NCI-H146 treated with DMSO at 0.1 percent for 48 hours (cell line): ENCODE results near the gene HDAC7.

ENCODE experiments used
- DNase-seq: peaks from one replicate; lab custom pipeline; 2025; ENCODE audit not compliant: unreplicated experiment; lab: John Stamatoyannopoulos, UW

The HDAC7 gene

DNA sequence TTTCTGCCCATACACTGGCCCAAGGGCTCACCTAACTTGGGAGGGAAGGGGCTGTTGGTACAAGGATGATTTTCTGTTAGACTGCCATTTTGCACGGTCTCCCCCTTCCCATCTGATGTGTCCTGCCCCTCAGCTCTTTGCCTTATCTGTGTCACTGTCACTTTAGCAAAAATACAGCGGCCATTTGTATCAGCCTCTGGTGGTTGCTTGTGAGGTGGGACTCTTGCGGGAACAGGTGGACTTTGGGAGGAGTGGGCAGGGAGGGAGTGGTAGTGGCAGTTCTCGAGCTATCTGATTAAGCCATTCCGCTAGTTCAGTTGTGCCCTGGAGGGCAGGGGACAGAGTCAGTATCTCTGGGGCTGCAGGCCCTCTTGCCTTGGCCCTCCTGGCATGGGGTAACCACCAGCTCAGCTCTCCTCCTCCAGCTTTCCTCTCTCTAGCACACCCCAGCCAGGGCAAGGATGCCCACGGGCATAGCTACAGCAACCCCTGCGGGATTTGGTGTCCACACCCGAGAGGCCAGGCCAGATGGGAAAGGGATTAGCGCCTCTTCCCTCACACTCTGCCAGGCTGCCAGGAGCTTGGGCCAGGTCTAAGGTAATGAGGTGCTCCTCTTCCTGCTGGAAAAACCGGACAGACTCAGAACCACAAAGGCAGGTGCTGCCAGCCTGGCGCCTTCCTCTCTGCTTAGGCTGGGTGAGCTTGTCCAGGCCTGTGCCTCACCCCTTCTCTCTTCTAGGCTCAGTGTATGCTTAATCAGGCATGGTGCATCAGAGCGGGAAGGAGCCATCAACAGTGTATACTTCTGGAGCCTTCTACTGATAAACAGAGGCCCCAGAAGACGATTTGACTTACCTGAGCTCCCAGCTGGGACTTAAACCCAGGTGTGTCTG is 38.0 kb downstream of the HDAC7 start:
- no peak for DNase-seq

DNA sequence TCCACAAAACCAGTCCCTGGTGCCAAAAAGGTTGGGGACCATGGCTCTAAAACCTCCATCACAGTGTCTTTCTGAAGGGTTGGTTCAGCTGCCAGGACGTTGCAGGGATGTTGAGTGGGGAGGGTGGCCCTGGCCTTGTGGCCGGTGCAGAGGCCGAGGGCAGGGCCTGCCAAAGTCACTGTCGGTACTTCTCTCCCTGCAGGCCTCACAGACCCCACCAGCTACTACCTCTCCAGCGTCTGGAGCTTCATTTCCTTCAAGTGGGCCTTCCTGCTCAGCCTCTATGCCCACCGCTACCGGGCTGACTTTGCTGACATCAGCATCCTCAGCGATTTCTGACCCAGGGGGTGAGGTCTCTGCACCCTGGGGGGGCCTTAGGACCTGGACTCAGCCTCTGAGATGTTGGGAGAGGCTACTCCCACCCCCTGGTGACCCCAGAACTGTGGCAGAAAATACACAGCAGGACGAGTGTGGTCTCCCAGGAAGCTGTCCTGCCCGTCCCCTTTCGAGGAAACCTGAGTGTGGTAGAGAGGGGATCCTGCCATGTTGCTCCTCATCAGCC is 39.7 kb downstream of the HDAC7 start:
- no peak for DNase-seq

DNA sequence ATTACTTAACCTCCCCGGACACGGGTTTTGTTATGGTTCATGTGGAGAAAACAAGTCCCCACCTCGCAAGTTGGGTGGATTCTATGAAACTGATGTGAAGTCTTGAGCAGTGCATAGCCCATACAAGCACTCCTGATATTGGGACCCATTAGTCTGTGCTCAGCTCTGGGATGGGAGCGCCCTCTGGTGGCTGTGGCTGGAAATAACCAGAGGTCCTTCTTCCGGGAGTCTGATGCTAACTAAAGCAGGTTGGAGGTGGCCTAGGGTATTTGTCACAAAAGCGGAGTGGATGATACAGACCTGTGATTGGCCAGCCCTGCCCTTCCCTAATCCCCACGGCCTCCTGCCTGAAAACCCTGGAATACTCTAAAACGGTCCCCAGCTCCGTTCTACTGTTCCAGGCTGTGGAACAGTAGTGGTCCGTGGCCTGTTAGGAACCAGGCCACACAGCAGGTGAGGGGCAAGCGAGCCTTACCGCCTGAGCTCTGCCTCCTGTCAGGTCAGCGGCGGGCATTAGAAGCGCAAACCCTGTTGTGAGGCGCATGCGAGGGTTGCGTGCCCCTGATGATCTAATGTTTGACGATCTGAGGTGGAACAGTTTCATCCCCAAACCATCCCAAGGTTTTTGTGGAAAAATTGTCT is 40.3 kb downstream of the HDAC7 start:
- peak; percentile 65 for DNase-seq

DNA sequence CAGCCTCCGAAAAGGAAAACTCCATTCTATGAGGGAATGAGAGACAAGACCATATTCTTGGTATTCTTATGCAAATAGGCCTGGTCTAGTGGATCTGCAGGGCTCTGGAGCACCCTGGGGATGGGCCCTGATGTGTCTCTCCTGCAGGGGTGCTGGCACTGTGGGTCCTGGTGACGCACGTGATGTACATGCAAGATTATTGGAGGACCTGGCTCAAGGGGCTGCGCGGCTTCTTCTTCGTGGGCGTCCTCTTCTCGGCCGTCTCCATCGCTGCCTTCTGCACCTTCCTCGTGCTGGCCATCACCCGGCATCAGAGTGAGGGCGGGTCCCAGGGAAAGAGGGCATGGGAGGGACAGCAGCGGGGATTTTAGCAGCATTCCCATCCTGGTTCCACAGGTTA is 40.8 kb downstream of the HDAC7 start:
- no peak for DNase-seq

DNA sequence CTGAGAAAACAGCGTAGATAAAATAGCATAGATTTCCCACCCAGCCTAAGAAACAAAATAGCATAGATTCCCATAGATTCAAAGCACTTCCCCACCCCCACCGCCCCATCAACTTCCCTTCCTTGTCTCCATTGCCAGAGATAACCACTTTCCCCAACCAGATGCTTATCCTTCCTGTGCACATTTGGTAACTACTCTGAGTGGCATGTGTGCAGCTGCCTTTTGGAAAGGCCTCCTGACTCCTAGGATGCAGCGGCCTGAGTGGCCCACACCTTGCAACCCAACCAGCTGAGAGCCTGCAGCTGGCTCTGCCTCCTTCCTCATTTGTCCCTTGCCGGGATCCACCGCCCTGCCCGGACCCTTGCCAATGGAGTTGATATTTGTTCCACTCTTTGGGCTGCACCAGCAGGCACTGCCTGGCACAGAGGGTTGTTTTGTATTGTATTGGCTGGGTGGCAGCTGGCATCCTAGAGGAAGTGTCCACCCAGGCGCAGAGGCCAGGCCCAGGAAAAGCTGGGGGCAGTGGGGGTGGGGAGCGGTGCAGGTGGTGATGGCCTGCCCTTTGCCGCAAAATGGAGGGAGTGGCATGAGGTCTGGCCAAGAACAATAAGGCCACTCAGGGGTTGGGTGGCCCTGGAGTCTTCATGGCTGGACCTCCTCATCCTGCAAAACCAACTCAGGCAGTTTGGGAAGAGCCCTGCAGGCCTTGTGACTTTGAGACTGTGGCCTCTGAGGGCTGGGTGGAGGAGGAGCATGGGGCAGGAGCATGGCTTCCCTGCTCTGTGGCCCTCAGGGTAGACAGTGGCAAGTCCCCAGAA is 41.8 kb downstream of the HDAC7 start:
- no peak for DNase-seq

DNA sequence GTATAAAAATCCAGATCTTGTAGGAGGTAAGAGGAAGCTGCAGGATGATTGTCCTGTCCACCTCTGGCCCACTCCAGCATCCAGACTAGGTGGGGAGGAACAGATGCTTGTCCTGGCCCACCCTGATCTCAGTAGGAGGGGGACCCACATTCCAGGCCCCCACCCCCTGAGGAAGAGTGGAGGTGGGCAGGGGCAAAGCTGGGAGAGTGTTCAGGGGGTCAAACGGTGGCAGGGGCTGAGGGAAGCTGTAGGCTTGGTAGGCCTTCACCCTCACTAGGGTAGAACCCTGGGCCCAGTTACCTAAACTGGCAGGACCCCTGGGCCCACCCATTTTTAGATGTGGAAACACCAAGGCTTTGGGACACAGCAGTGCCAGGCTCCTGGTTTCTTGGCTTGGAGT is 42.6 kb downstream of the HDAC7 start:
- no peak for DNase-seq

DNA sequence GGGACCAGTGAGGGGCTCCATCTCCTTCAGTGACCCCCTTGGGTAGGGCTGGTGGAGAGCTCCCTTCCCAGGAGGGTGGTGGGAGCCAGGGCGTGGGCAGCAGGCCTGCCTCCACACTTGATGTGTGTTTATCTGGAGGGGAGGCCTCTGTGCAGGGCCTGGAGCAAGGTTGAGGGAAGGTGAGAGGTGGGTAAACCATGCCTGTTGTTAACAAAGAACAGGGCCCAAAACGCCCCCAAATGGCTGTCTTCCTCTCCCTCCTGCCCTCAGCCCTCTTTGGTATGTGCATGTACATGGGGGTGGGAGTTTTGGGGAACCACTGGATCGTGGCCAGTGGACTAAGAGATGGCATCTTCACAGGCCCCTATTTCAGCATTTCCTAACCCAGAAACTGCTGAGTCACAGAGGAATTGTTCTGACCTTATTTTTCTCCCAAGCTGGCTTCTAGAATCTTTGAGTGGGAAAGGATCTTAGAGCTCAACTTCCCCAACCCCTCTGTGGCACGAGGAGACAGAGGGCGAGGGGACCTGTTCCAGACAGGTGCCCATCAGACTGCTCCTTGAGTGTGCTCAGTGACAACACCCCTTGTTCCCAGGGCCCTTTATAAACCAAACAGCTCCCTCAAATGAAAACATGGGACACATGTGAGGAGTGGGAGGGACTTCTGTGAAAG is 43.1 kb downstream of the HDAC7 start:
- DNase-seq, result no peak

DNA sequence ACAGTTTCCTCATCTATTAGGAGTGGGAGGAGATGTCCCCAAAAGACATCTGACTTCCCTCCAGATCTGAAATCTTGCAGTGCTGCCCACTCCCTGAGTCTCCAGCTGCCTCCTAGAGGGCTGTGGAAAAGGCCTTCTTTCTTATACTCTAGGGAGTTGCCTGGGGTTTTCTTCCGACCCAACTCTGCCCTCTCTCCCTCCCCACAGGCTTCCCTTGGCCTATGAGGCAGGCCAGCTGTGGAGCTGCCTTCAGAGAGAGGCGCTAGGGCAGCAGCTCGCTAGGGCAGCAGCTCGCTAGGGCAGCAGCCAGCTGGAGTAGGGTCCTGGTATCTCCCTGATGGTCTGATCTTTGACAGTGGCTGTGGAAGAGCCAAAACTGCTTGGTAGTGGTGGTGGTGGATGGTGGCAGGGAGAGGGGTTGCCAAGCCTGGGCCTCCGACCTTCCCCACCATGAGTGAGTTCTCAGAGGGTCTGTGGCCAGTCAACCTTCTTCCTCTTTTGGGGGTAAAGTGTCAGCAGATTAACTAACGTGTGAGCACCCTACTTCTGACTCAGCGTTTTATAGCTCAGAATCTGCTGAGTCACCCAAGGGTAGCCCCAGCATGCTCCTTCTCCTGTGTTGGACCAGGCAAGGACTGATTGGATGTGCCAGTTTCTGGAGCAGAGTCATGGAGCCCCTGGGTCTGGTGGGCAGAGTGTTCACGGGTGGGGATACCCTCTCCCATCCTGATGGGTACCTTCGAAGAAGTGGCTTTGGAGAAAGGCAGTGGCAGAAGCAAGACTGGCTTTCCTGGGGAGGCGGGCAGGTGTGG is 44.4 kb downstream of the HDAC7 start:
- DNase-seq, result no peak

DNA sequence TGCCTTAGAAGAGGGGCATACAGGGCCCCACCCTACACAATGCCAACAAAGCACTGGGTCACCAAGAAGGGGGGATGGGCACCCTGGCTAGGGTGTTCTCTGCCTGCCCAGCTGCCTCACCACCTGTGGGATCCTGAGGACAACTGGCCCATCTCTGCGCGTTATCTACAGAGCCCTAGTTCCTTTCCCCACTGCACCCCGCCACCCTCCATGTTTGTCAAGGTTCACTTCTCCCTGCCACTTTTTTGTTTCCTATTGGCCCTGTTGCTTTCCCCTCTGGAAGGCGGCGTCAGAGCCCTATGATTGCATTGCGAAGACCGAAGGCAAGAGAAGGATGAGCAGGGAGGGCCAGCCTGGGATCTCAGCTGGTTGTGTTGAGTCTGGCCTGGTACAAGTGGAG is 45.0 kb downstream of the HDAC7 start:
- no peak for DNase-seq

DNA sequence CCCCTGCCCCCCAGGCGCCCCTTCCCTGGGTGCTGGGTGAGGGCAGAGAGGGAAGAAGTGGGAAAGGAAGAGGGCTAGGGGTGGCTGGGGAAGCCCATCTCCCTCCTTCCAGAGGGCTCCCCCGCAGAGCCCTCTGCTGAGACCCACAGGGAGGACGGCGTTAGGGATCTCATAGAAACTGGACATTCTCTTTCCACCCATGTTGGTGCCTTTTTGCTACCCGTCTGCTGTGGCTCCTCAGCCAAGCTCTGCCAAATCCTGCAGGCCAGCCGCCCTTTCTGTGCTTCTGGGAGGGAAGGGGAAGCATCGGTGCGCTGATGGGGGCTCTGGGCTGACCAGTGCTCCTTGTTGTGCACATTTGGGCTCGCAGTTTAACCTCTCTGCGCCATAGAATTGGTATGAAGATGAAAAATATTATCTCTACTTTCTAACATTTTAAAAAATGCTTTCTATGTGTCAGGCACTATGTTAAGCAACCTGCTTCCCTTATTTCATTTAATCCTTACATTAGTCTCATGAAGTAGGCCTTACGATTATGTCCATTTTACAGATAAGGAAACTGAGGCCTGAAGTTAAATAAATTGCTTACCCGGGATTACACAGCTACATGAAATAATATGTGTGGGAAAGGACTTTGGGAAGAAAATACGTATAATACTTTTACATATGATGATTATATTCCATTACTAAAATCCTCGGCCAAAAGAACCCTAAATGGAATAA is 45.7 kb downstream of the HDAC7 start:
- DNase-seq, result no peak

DNA sequence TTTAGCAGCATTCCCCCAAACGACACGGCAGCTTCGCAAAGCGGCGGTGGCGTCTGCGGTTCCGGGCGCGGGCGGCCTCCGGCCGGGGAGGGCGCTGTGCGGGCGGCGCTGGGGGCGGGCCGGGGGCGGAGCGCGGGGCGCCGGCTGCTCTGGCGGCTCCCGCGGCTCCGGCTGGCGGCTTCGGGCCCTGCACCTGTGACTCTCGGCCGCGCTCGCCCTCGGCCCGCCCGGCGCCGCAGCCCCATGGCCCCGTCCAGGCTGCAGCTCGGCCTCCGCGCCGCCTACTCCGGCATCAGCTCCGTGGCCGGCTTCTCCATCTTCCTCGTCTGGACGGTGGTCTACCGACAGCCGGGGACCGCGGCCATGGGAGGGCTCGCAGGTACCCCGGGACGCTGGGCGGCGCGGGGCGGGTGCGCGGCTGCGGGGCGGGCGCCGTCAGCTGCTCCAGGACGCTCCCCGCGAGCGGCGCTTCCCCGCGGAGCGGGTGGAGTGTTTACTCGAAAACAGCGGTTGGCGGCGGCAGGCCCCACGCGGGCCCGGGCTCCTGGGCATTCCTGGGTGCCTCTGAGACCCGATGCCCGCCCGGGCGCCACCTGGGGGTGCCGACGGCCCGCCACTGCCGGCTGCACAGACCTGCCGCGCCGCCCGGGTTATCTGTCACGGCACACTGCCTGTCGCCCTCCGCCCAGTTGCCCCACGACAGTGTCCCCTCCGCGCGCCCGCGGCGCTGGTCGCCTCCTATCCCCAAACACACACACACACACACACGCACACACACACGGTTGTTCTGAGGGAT is 46.4 kb downstream of the HDAC7 start, which contains the start of gene SLC48A1:
SLC48A1 (plus strand) TSS at position 177 of the 796 bp plus-strand sequence; CDS start at position 244, 67 bp downstream.
- peak; percentile 65 for DNase-seq

DNA sequence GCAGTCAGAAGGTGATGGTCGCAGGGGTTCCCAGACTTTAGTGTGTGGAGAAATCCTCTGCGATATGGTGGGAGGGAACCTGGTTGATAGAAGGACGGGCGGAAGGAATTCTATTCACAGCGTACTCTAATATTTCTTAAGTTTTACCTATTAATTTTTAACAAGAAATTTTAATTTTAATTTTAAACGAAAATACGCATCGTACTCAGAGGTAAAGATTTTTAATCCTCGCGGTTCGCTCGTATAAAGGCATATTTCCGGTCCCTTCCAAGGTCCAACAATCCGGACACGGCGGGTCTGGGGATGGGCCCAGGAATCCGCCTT is 47.0 kb downstream of the HDAC7 start:
- no peak for DNase-seq

DNA sequence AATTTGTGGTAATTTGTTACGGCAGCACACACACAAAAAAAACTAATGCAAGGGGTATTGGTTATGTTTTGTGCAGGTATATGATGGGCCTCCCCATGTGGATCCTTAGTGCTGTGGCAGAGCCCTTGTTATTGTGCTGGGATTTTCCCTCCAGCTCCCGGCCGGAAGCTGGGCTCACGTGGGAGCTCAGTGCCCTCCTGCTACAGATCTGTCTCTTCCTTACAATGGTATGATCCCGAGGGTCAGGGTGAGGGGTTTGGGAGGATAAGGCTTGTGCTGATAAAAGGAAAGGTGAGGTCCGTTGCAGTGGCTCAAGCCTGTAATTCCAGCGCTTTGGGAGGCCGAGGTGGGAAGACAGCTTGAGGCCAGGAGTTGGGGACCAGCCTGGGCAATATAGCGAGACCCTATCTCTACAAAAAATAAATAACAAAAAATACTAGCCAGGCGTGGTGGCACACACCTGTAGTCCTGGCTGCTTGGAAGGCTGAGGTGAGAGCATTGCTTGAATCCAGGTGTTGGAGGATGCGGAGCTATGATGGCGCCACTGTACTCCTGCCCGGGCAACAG is 47.5 kb downstream of the HDAC7 start:
- no peak for DNase-seq

DNA sequence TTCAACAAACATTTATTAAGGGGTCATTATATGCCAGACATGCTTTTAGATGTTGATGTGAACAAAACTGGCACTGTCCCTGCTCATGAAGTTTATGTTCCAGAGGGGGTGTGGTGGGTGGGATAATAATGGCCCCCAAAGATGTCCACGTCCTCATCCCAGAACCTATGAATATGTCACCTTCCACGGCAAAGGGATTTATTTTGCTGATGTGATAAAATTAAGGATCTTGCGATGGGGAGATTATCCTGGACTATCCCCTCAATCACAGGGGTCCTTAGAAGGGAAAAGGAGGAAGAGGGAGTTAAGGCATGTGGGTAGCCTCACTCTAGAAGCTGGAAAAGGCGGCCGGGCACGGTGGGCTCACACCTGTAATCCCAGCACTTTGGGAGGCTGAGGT is 48.4 kb downstream of the HDAC7 start:
- no peak for DNase-seq

DNA sequence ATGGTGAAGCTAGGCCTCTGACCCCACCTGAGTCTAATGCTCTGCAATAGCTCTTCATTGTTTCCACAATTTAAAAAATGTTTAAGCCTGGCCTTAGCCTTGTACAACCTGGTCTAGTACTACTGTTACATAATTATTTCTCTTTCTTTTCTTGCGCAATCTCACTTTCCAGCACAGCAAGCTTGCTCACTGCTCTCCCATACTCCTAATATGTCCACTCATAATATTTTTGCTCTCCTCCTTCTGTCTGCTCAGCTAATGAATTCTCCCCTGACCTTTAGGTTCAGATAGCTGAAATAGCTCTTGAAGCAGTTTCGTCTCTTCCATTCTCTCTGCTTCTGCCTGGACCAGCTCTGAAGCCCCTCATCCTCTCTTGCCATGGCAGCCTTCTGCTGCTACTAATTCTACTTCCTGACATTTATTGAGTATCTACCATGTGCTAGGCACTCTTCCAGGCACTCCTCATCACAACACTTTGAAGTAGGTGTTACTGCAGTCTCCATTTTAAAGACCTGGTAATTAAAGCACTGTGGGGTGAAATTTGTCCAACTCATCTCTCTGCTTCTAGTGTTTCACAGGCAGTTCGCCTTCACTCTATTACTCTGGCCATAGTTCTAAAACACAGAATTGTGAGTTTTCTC is 49.5 kb downstream of the HDAC7 start:
- no peak for DNase-seq

DNA sequence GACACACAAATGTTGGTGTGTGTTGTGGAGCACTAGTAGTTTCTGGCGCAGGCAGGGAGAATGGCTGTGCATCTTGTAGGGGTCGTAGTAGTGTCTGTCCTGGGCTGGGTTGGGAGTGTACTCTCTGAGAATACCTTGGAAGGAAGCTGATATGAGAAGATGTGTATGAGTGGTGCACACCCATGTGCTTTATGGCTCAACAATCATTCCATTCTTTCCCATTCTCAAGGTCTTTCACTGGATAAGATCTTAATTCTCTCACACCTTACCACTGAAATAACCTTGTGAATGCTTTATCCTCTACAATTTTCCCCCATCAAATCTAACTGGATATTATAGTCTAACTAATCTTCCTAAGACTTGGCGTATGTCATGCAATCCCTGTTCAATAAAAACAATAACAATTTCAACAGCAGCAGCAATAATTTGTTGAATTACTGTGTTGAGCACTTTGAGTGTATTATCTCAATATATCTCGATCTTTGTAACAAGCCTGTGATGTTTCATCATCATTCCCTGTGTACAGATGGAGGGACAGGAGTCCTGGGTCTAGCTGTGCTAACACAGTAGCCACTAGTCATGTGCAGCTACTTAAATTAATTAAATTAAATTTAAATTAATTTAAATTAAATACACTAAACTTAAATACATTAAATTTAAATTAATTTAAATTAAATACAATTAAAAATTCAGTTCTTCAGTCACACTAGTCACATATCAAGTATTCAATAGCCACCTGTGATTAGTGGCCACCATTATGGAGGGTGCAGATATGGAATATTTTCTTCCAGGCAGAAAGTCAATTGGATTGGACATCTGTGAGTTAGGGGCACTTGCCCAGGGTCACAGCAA is 50.2 kb downstream of the HDAC7 start:
- DNase-seq, result no peak

DNA sequence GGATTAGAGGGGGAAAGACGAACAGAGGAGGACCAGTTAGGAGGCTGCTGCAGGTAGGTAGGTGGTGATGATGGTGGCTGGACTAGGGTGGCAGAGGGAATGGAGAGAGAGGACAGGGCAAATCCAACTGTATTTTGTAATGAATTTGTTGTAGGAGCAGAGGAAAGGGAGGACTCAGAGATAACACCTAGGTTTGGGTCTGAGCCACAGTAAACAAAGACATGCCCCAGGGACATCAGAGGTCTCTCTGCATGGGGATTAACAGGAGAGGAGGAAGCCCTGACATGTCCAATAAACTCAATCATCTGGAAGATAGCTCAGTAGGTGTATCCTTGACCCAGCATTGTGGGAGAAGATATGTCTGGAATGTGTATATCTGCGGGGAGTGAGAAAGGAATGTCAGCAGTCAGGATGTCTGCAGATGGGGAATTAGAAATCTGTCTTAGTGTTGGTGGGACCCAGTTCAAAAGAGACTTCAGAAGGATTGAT is 51.3 kb downstream of the HDAC7 start:
- peak; percentile 18 for DNase-seq
